Mesendoderm (in vitro differentiated cells): Measurements from ENCODE around the gene KIF3A.

Experiments used
- DNase-seq: peaks from one replicate; pipeline ENCODE4 v3.0.0; 2013
- H2AK5ac ChIP-seq: 2 replicates; pipeline ENCODE4 v1.6.1; 2013; ENCODE audit warnings: low read length, inconsistent platforms
- H2BK120ac ChIP-seq: 2 replicates; pipeline ENCODE4 v1.6.1; 2013; ENCODE audit warnings: low read depth, mild to moderate bottlenecking, low read length, moderate library complexity, mixed read lengths
- H2BK15ac ChIP-seq: replicated peaks from 2 replicates; pipeline ENCODE4 v1.6.1; 2013; ENCODE audit warnings: low read depth, mild to moderate bottlenecking, moderate library complexity
- H2BK5ac ChIP-seq: 2 replicates; pipeline ENCODE4 v1.6.1; 2013; ENCODE audit warnings: low read length, inconsistent platforms
- H3K18ac ChIP-seq: 2 replicates; pipeline ENCODE4 v1.6.1; 2013; ENCODE audit warnings: mild to moderate bottlenecking, low read length, mixed read lengths
- H3K23ac ChIP-seq: one replicate; pipeline ENCODE4 v1.6.1; 2013; ENCODE audit warnings: low read length
- H3K27ac ChIP-seq: 2 replicates; pipeline ENCODE4 v1.5.1; 2013; ENCODE audit warnings: low read depth, mild to moderate bottlenecking, inconsistent platforms, low read length, moderate library complexity
- H3K27me3 ChIP-seq: 2 replicates; pipeline ENCODE4 v1.6.1; 2013; ENCODE audit warnings: low read length, control low read depth, mild to moderate bottlenecking, inconsistent platforms; ENCODE audit not compliant: insufficient read depth, poor library complexity
- H3K36me3 ChIP-seq: 2 replicates; pipeline ENCODE4 v1.6.1; 2013; ENCODE audit warnings: low read length, inconsistent platforms; ENCODE audit not compliant: control insufficient read depth, insufficient read depth
- H3K4ac ChIP-seq: one replicate; pipeline ENCODE4 v1.6.1; 2013; ENCODE audit warnings: low read depth, mild to moderate bottlenecking, low read length, moderate library complexity
- H3K4me1 ChIP-seq: 2 replicates; pipeline ENCODE4 v1.6.1; 2013; ENCODE audit warnings: low read depth, low read length, inconsistent platforms; ENCODE audit not compliant: control insufficient read depth
- H3K4me2 ChIP-seq: 2 replicates; pipeline ENCODE4 v1.6.1; 2013; ENCODE audit warnings: low read length
- H3K4me3 ChIP-seq: 2 replicates; pipeline ENCODE4 v1.5.1; 2013; ENCODE audit warnings: mild to moderate bottlenecking, low read length
- H3K56ac ChIP-seq: one replicate; pipeline ENCODE4 v1.6.1; 2013; ENCODE audit warnings: low read length
- H3K79me1 ChIP-seq: 2 replicates; pipeline ENCODE4 v1.6.1; 2013; ENCODE audit warnings: low read length, inconsistent platforms
- H3K79me2 ChIP-seq: 2 replicates; pipeline ENCODE4 v1.6.1; 2013; ENCODE audit warnings: mild to moderate bottlenecking, low read length; ENCODE audit not compliant: control insufficient read depth, insufficient read depth
- H3K9ac ChIP-seq: 2 replicates; pipeline ENCODE4 v1.6.1; 2013; ENCODE audit warnings: low read length, inconsistent platforms
- H4K5ac ChIP-seq: one replicate; pipeline ENCODE4 v1.6.1; 2013; ENCODE audit warnings: low read length
- H4K8ac ChIP-seq: one replicate; pipeline ENCODE4 v1.6.1; 2013; ENCODE audit warnings: low read depth, mild to moderate bottlenecking, control low read depth, low read length, moderate library complexity
- WGBS: extraction: QIAGEN DNeasy Blood & Tissue Kit; methylation state at CpG from one replicate; pipeline ENCODE4 v1.1.7; 2013; ENCODE audit warnings: low lambda C conversion rate, missing lambda C conversion rate; ENCODE audit not compliant: insufficient coverage; ENCODE audit errors: extremely low coverage; 5-methylcytosine and 5-hydroxymethylcytosine counted together

KIF3A gene

GRCh38 chr5:132777209-132778069, 40.1 kb upstream of the KIF3A start, which contains the start of gene SEPTIN8:
SEPTIN8 (minus strand) TSS chr5:132777239; CDS start chr5:132777137, 102 bp downstream.
- peak within 1 kb of the TSS; percentile 65 for H3K9ac ChIP-seq
- H4K8ac ChIP-seq, result no peak within 1 kb of the TSS
- peaks cover 9% of the 10 kb centered on the region for H3K27me3 ChIP-seq
- H2BK5ac ChIP-seq, result no peak within 1 kb of the TSS
- no peak within 1 kb of the TSS for H2BK120ac ChIP-seq
- H3K79me1 ChIP-seq, result no peaks in the 10 kb centered on the region
- no peak within 1 kb of the TSS for H4K5ac ChIP-seq
- H3K4me3 ChIP-seq, result peak within 1 kb of the TSS; percentile 62
- H3K79me2 ChIP-seq, result no peaks in the 10 kb centered on the region
- peaks cover 3% of the 10 kb centered on the region for H3K4me1 ChIP-seq
- no peak within 1 kb of the TSS for H3K27ac ChIP-seq
- no peaks in the 10 kb centered on the region for H3K36me3 ChIP-seq
- no peak within 1 kb of the TSS for H3K23ac ChIP-seq
- no peak within 1 kb of the TSS for H2AK5ac ChIP-seq
- DNase-seq, result peak; percentile 11
- peak within 1 kb of the TSS; percentile 62 for H3K18ac ChIP-seq
- H3K4ac ChIP-seq, result no peak within 1 kb of the TSS
- no CpG with 5 or more reads among the region's 82 CpGs for WGBS
- H3K4me2 ChIP-seq, result peak within 1 kb of the TSS; percentile 94
- H2BK15ac ChIP-seq, result no peak within 1 kb of the TSS
- peak within 1 kb of the TSS; percentile 90 for H3K56ac ChIP-seq

- no peak overlapping the region for H2BK15ac ChIP-seq
- no peak overlapping the region for H4K8ac ChIP-seq
- peak overlapping the region; percentile 62 for H3K18ac ChIP-seq
- H3K27me3 ChIP-seq, result peaks cover 9% of the 10 kb centered on the region
- no peak overlapping the region for H4K5ac ChIP-seq
- no CpG with 5 or more reads among the region's 40 CpGs for WGBS
- no peaks in the 10 kb centered on the region for H3K79me1 ChIP-seq
- no peak for DNase-seq
- H3K9ac ChIP-seq, result peak overlapping the region; percentile 65
- no peak overlapping the region for H3K27ac ChIP-seq
- H2BK5ac ChIP-seq, result no peak overlapping the region
- H2AK5ac ChIP-seq, result no peak overlapping the region
- H3K56ac ChIP-seq, result peak overlapping the region; percentile 90
- H3K23ac ChIP-seq, result no peak overlapping the region
- H3K36me3 ChIP-seq, result no peaks in the 10 kb centered on the region
- H3K4me2 ChIP-seq, result peak overlapping the region; percentile 6
- H3K4me3 ChIP-seq, result peak overlapping the region; percentile 29
- peaks cover 3% of the 10 kb centered on the region for H3K4me1 ChIP-seq
- H3K79me2 ChIP-seq, result no peaks in the 10 kb centered on the region
- no peak overlapping the region for H3K4ac ChIP-seq
- no peak overlapping the region for H2BK120ac ChIP-seq
Measured at GRCh38 chr5:132776938-132777208, 39.5 kb upstream of the KIF3A start.

GRCh38 chr5:132776131-132776937, 39.0 kb upstream of the KIF3A start:
- Histone ChIP-seq H3K23ac (no peak overlapping the region), H3K4me2 (peak overlapping the region; percentile 6), H3K27me3 (peaks cover 9% of the 10 kb centered on the region), H2BK15ac (no peak overlapping the region), H2BK120ac (no peak overlapping the region), H3K79me2 (no peaks in the 10 kb centered on the region), H3K36me3 (no peaks in the 10 kb centered on the region), H3K56ac (peak overlapping the region; percentile 90), H3K9ac (peak overlapping the region; percentile 65), H3K4ac (no peak overlapping the region), H3K18ac (peak overlapping the region; percentile 62), H3K4me3 (peak overlapping the region; percentile 29), H2BK5ac (no peak overlapping the region), H2AK5ac (no peak overlapping the region), H4K5ac (no peak overlapping the region), H3K4me1 (peaks cover 3% of the 10 kb centered on the region), H4K8ac (no peak overlapping the region), H3K27ac (no peak overlapping the region), H3K79me1 (no peaks in the 10 kb centered on the region)
- DNase-seq, result peak; percentile 41
- WGBS, result no CpG with 5 or more reads among the region's 39 CpGs

GRCh38 chr5:132775476-132775961, 38.2 kb upstream of the KIF3A start:
- DNase-seq, result no peak
- H3K18ac ChIP-seq, result no peak overlapping the region
- H3K4ac ChIP-seq, result no peak overlapping the region
- H3K27me3 ChIP-seq, result peaks cover 9% of the 10 kb centered on the region
- H4K8ac ChIP-seq, result no peak overlapping the region
- H3K4me3 ChIP-seq, result no peak overlapping the region
- H3K36me3 ChIP-seq, result no peaks in the 10 kb centered on the region
- H3K9ac ChIP-seq, result no peak overlapping the region
- H3K23ac ChIP-seq, result no peak overlapping the region
- H3K4me2 ChIP-seq, result no peak overlapping the region
- WGBS, result no CpG with 5 or more reads among the region's 7 CpGs
- H4K5ac ChIP-seq, result no peak overlapping the region
- no peaks in the 10 kb centered on the region for H3K79me1 ChIP-seq
- no peak overlapping the region for H2BK120ac ChIP-seq
- peaks cover 3% of the 10 kb centered on the region for H3K4me1 ChIP-seq
- no peak overlapping the region for H2BK5ac ChIP-seq
- no peak overlapping the region for H2BK15ac ChIP-seq
- H3K56ac ChIP-seq, result no peak overlapping the region
- no peak overlapping the region for H3K27ac ChIP-seq
- no peak overlapping the region for H2AK5ac ChIP-seq
- no peaks in the 10 kb centered on the region for H3K79me2 ChIP-seq

- Histone ChIP-seq H2BK120ac (no peak overlapping the region), H3K79me2 (no peaks in the 10 kb centered on the region), H3K79me1 (no peaks in the 10 kb centered on the region), H3K4me1 (peaks cover 3% of the 10 kb centered on the region), H3K4me3 (no peak overlapping the region), H3K4me2 (no peak overlapping the region), H3K9ac (no peak overlapping the region), H3K18ac (no peak overlapping the region), H4K8ac (no peak overlapping the region), H2BK15ac (no peak overlapping the region), H3K23ac (no peak overlapping the region), H3K27ac (no peak overlapping the region), H3K36me3 (no peaks in the 10 kb centered on the region), H3K4ac (no peak overlapping the region), H4K5ac (no peak overlapping the region), H2BK5ac (no peak overlapping the region), H3K27me3 (peaks cover 9% of the 10 kb centered on the region), H2AK5ac (no peak overlapping the region), H3K56ac (no peak overlapping the region)
- no peak for DNase-seq
- no CpG with 5 or more reads among the region's 5 CpGs for WGBS
Measured at GRCh38 chr5:132774896-132775295, 37.5 kb upstream of the KIF3A start.
